ENCODE data around the gene PDE4D.

- TF ChIP-seq, protein P1, sequence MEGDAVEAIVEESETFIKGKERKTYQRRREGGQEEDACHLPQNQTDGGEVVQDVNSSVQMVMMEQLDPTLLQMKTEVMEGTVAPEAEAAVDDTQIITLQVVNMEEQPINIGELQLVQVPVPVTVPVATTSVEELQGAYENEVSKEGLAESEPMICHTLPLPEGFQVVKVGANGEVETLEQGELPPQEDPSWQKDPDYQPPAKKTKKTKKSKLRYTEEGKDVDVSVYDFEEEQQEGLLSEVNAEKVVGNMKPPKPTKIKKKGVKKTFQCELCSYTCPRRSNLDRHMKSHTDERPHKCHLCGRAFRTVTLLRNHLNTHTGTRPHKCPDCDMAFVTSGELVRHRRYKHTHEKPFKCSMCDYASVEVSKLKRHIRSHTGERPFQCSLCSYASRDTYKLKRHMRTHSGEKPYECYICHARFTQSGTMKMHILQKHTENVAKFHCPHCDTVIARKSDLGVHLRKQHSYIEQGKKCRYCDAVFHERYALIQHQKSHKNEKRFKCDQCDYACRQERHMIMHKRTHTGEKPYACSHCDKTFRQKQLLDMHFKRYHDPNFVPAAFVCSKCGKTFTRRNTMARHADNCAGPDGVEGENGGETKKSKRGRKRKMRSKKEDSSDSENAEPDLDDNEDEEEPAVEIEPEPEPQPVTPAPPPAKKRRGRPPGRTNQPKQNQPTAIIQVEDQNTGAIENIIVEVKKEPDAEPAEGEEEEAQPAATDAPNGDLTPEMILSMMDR (IDR thresholded peaks at IDR 0.05): no peak
- no peak for TF ChIP-seq POLR2A (IDR thresholded peaks at IDR 0.05)
Observed at GRCh38 chr5:59193616-59194319, 699.8 kb downstream of the PDE4D start.

All from tibial nerve (tissue), 3 donors.